ENCODE results near the gene NOCT.

NOCT gene

GRCh38 chr4:139015269-139015947 is at the start of gene NOCT:
Gene NOCT, plus strand, starts transcription at chr4:139015781. Its CDS starts 201 bp downstream, at chr4:139015982.
- Mint-ChIP-seq H3K36me3 (ENCODE audit: low read depth) (peaks cover 10% of the 10 kb centered on the region), H3K4me1 (ENCODE audit: low read depth) (peaks cover 25% of the 10 kb centered on the region), H3K27me3 (ENCODE audit: low read depth) (no peaks in the 10 kb centered on the region), H3K9me3 (no peaks in the 10 kb centered on the region), H3K27ac (peak within 1 kb of the TSS; percentile 84), H3K4me3 (peak within 1 kb of the TSS; percentile 91)
- DNase-seq (ENCODE audit: low spot score), result peak; percentile 95

DNA sequence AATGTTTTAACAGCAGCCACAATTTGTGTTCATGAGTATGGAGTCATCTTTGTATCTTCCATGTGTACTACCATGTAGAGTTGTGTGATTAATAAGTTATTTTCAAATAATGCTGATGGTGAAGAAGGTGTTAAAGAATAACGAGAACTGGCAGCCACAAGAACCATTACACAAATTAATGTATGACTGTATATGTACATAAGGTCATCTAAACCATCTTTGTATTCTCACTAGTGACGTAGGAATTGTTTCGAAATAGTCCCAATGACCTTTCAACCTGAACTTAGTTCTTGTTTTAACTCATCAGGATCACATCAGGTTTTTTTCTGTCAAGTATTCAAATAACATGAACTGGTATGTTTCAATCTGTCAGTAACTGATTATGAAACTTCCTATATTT is 48.3 kb upstream of the NOCT start:
- DNase-seq (ENCODE audit: low spot score), result no peak
- H3K9me3 Mint-ChIP-seq, result no peaks in the 10 kb centered on the region
- no peak overlapping the region for H3K4me3 Mint-ChIP-seq

GRCh38 chr4:138972956-138973801 is 42.4 kb upstream of the NOCT start:
- H3K27ac Mint-ChIP-seq, result no peak overlapping the region
- H3K36me3 Mint-ChIP-seq (ENCODE audit: low read depth), result no peaks in the 10 kb centered on the region
- no peaks in the 10 kb centered on the region for H3K4me1 Mint-ChIP-seq (ENCODE audit: low read depth)
- H3K4me3 Mint-ChIP-seq, result no peak overlapping the region
- no peaks in the 10 kb centered on the region for H3K27me3 Mint-ChIP-seq (ENCODE audit: low read depth)
- H3K9me3 Mint-ChIP-seq, result no peaks in the 10 kb centered on the region
- no peak for DNase-seq (ENCODE audit: low spot score)

More for the DNA sequence above, 48.3 kb upstream of the NOCT start:
- no peaks in the 10 kb centered on the region for H3K36me3 Mint-ChIP-seq (ENCODE audit: low read depth)
- no peak overlapping the region for H3K27ac Mint-ChIP-seq
- no peaks in the 10 kb centered on the region for H3K27me3 Mint-ChIP-seq (ENCODE audit: low read depth)
- no peaks in the 10 kb centered on the region for H3K4me1 Mint-ChIP-seq (ENCODE audit: low read depth)

GRCh38 chr4:138975225-138975624 is 40.4 kb upstream of the NOCT start:
- H3K27ac Mint-ChIP-seq, result no peak overlapping the region
- no peaks in the 10 kb centered on the region for H3K36me3 Mint-ChIP-seq (ENCODE audit: low read depth)
- H3K9me3 Mint-ChIP-seq, result no peaks in the 10 kb centered on the region
- no peak overlapping the region for H3K4me3 Mint-ChIP-seq
- no peaks in the 10 kb centered on the region for H3K4me1 Mint-ChIP-seq (ENCODE audit: low read depth)
- no peaks in the 10 kb centered on the region for H3K27me3 Mint-ChIP-seq (ENCODE audit: low read depth)
- no peak for DNase-seq (ENCODE audit: low spot score)

DNA sequence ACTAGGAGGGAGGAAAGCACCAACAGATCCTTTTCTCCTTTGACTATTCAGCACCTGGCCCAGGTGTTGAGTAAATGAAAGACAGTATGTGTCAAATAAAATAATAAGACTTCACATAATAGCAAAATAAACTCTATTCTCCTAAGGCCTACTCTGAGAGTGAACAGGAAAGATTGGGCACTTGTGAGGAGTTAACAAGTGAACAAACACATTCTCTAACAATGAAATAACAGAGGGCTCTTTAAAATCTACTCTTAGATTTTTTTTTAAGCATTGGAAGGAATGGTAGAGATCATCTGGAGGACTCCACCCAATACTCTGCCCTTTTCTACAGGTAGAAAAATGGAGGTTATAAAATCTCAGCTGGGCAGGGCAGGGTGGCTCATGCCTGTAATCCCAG is 39.1 kb upstream of the NOCT start:
- DNase-seq (ENCODE audit: low spot score), result no peak
- Mint-ChIP-seq H3K27ac (no peak overlapping the region), H3K27me3 (ENCODE audit: low read depth) (no peaks in the 10 kb centered on the region), H3K4me1 (ENCODE audit: low read depth) (no peaks in the 10 kb centered on the region), H3K36me3 (ENCODE audit: low read depth) (no peaks in the 10 kb centered on the region), H3K4me3 (no peak overlapping the region), H3K9me3 (no peaks in the 10 kb centered on the region)

- no peaks in the 10 kb centered on the region for H3K36me3 Mint-ChIP-seq (ENCODE audit: low read depth)
- DNase-seq (ENCODE audit: low spot score), result no peak
- no peaks in the 10 kb centered on the region for H3K27me3 Mint-ChIP-seq (ENCODE audit: low read depth)
- H3K4me3 Mint-ChIP-seq, result no peak overlapping the region
- H3K4me1 Mint-ChIP-seq (ENCODE audit: low read depth), result no peaks in the 10 kb centered on the region
- no peaks in the 10 kb centered on the region for H3K9me3 Mint-ChIP-seq
- H3K27ac Mint-ChIP-seq, result no peak overlapping the region
These were observed 38.1 kb upstream of the NOCT start for GRCh38 chr4:138977524-138977923.

- no peak overlapping the region for H3K27ac Mint-ChIP-seq
- H3K27me3 Mint-ChIP-seq (ENCODE audit: low read depth), result peaks cover 2% of the 10 kb centered on the region
- DNase-seq (ENCODE audit: low spot score), result no peak
- no peaks in the 10 kb centered on the region for H3K9me3 Mint-ChIP-seq
- no peaks in the 10 kb centered on the region for H3K4me1 Mint-ChIP-seq (ENCODE audit: low read depth)
- no peaks in the 10 kb centered on the region for H3K36me3 Mint-ChIP-seq (ENCODE audit: low read depth)
- H3K4me3 Mint-ChIP-seq, result no peak overlapping the region
These were observed 37.5 kb upstream of the NOCT start for GRCh38 chr4:138978028-138978585.

GRCh38 chr4:138978600-138978999 is 37.0 kb upstream of the NOCT start:
- H3K27ac Mint-ChIP-seq, result no peak overlapping the region
- H3K27me3 Mint-ChIP-seq (ENCODE audit: low read depth), result peaks cover 2% of the 10 kb centered on the region
- no peaks in the 10 kb centered on the region for H3K36me3 Mint-ChIP-seq (ENCODE audit: low read depth)
- H3K4me3 Mint-ChIP-seq, result no peak overlapping the region
- H3K9me3 Mint-ChIP-seq, result no peaks in the 10 kb centered on the region
- no peaks in the 10 kb centered on the region for H3K4me1 Mint-ChIP-seq (ENCODE audit: low read depth)
- no peak for DNase-seq (ENCODE audit: low spot score)

DNA sequence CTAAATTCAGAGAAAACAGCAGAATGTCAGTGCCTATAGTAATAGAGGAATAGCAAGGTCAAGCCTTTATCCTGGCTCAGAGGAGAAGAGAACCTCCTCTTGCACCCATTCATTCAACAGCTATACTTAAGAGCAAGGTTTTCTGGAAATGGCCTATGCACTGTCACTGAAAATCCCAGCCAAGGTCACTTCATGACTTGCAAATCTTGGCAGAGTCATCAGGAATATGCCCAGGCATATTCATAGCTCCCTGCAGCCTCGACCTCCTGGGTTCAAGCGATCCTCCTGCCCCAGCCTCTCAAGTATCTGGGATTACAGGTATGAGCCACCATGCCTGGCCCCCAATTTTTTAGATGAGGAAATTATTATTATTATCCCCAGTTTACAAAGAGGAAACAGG is 35.8 kb upstream of the NOCT start:
- H3K36me3 Mint-ChIP-seq (ENCODE audit: low read depth), result no peaks in the 10 kb centered on the region
- DNase-seq (ENCODE audit: low spot score), result no peak
- no peak overlapping the region for H3K27ac Mint-ChIP-seq
- H3K4me3 Mint-ChIP-seq, result no peak overlapping the region
- no peaks in the 10 kb centered on the region for H3K4me1 Mint-ChIP-seq (ENCODE audit: low read depth)
- peaks cover 2% of the 10 kb centered on the region for H3K27me3 Mint-ChIP-seq (ENCODE audit: low read depth)
- no peaks in the 10 kb centered on the region for H3K9me3 Mint-ChIP-seq

DNA sequence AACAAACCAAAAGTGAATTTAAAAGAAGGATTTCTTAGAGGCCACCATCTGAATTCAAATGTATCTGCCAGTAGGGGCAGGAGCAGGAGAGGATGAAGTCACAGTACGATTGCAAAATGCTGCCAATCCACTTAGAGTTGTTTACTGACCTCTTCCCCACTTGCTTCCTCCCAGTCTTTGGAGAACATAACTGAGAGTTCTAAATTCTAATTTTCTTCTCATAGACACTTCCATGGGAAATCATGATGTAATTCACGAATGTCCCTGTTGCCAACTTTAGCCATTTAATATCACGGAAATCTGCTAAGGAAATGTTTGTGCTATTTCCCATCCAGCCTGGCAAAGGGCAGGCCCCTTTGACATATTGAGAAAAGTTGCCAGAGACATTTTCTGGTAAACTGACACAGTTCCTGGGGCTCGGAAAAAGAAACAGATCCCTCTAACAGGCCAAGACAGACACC is 33.6 kb upstream of the NOCT start:
- Mint-ChIP-seq H3K9me3 (no peaks in the 10 kb centered on the region), H3K4me3 (no peak overlapping the region), H3K36me3 (ENCODE audit: low read depth) (no peaks in the 10 kb centered on the region), H3K4me1 (ENCODE audit: low read depth) (no peaks in the 10 kb centered on the region), H3K27me3 (ENCODE audit: low read depth) (peaks cover 2% of the 10 kb centered on the region), H3K27ac (no peak overlapping the region)
- DNase-seq (ENCODE audit: low spot score), result no peak

DNA sequence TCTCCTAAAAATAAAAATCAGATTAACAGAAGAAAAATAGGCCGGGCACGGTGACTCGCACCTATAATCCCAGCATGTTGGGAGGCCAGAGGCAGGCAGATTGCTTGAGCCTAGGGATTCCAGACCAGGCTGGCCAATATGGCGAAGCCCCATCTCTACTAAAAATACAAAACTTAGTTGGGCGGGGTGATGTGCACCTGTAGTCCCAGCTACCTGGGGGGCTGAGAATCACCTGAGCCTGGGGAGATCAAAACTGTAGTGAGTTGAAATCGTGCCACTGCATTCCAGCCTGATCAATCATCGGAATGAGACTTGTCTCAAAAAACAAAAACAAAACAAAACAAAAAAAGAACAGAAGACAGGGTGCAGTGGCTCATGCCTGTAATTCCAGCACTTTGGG is 32.8 kb upstream of the NOCT start:
- Mint-ChIP-seq H3K4me3 (no peak overlapping the region), H3K9me3 (no peaks in the 10 kb centered on the region), H3K36me3 (ENCODE audit: low read depth) (no peaks in the 10 kb centered on the region), H3K27ac (no peak overlapping the region), H3K4me1 (ENCODE audit: low read depth) (no peaks in the 10 kb centered on the region), H3K27me3 (ENCODE audit: low read depth) (peaks cover 2% of the 10 kb centered on the region)
- DNase-seq (ENCODE audit: low spot score), result no peak

GRCh38 chr4:138983690-138984089 is 31.9 kb upstream of the NOCT start:
- Mint-ChIP-seq H3K27ac (no peak overlapping the region), H3K4me1 (ENCODE audit: low read depth) (no peaks in the 10 kb centered on the region), H3K4me3 (no peak overlapping the region), H3K9me3 (no peaks in the 10 kb centered on the region), H3K27me3 (ENCODE audit: low read depth) (peaks cover 2% of the 10 kb centered on the region), H3K36me3 (ENCODE audit: low read depth) (no peaks in the 10 kb centered on the region)
- DNase-seq (ENCODE audit: low spot score), result no peak

- Mint-ChIP-seq H3K27me3 (ENCODE audit: low read depth) (peaks cover 2% of the 10 kb centered on the region), H3K4me1 (ENCODE audit: low read depth) (no peaks in the 10 kb centered on the region), H3K9me3 (no peaks in the 10 kb centered on the region), H3K27ac (no peak overlapping the region), H3K36me3 (ENCODE audit: low read depth) (no peaks in the 10 kb centered on the region), H3K4me3 (no peak overlapping the region)
- no peak for DNase-seq (ENCODE audit: low spot score)
These were observed 30.9 kb upstream of the NOCT start for GRCh38 chr4:138984647-138985046.

DNA sequence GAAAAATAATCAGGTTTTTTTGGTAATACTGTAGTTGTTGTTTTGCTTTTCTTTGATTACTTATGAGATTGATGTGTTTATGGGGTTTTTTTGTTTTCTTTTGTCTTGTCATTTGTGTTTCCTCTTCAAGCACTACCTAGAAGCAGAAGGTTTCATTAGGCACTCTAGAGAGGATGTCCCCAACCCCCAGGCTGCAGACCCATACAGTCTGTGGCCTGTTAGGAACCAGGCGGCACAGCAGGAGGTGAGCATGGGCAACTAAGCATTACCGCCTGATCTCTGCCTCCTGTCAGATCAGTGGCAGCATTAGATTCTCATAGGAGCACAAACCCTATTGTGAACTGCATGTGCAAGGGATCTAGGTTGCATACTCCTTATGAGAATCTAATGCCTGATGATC is 22.9 kb upstream of the NOCT start:
- no peak overlapping the region for H3K27ac Mint-ChIP-seq
- no peak for DNase-seq (ENCODE audit: low spot score)
- no peak overlapping the region for H3K4me3 Mint-ChIP-seq
- H3K4me1 Mint-ChIP-seq (ENCODE audit: low read depth), result no peaks in the 10 kb centered on the region
- no peaks in the 10 kb centered on the region for H3K9me3 Mint-ChIP-seq
- no peaks in the 10 kb centered on the region for H3K36me3 Mint-ChIP-seq (ENCODE audit: low read depth)
- H3K27me3 Mint-ChIP-seq (ENCODE audit: low read depth), result peaks cover 4% of the 10 kb centered on the region

Data from T-helper 2 cell treated with Interferon-gamma antibody and Interleukin-4, amounts not matched to agents 5 μg/mL and 100 μg/mL, for 36 hours (primary cell).